GM19351 (cell line): Measurements from ENCODE around the gene GTF2F1.
"Not testable (repeated sequence)": the region's sequence is repeated elsewhere in the genome, so short reads cannot be mapped to it uniquely, and the experiment has no call there.

Experiments
- ATAC-seq: cut with Tn5 transposase; IDR thresholded peaks from one replicate; pipeline ENCODE4 v1.9.1; 2021; ENCODE audit warnings: mild to moderate bottlenecking, moderate library complexity; ENCODE audit not compliant: unreplicated experiment

GTF2F1 gene

DNA sequence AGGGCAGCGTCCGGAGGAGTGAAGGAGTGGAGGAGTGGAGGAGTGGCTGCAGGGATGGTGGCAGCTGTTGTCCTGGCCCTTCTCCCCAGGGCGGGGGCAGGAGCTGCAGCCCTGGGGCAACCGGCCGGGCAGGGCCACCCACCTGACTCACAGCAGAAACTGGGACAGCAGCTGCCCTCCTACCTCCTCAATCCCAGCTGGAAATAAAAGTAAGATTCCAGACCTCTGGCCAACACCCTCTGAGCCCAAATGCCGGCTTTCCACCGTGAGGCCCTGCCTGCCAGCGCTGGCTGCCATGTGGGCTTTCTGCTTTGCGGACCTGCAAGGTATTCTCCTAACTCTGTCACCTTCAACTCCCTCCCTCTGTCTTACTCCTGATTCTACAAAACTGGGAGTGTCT is 35.0 kb downstream of the GTF2F1 start:
- ATAC-seq, result no peak

DNA sequence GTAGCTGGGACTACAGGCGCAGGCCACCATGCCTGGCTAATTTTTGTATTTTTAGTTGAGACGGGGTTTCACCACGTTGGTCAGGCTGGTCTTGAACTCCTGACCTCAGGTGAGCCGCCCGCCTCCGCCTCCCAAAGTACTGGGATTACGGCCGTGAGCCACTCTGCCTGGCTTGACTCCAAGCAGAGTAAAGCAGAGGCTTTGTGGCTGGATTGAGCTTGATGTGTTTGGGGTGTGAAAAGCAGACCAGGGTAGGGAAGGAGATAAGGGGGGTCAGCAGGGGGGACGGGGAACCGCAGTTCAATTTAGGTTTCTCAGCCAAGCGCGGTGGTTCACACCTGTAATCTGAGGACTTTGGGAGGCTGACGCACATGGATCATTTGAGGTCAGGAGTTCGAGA is 35.8 kb downstream of the GTF2F1 start:
- no peak for ATAC-seq

DNA sequence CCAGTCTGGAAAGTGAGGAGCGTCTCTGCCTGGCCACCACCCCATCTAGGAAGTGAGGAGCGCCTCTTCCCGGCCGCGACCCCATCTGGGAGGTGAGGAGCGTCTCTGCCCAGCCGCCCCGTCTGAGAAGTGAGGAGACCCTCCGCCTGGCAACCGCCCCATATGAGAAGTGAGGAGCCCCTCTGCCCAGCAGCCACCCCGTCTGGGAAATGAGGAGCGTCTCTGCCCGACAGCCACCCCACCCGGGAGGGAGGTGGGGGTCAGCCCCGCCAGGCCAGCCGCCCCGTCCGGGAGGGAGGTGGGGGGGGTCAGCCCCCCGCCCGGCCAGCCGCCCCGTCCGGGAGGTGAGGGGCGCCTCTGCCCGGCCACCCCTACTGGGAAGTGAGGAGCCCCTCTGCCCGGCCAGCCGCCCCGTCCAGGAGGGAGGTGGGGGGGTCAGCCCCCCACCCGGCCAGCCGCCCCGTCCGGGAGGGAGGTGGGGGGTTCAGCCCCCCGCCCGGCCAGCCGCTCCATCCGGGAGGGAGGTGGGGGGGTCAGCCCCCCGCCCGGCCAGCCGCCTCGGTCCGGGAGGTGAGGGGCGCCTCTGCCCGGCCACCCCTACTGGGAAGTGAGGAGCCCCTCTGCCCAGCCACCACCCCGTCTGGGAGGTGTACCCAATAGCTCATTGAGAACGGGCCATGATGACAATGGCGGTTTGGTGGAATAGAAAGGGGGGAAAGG is 37.5 kb downstream of the GTF2F1 start:
- ATAC-seq, result not testable (repeated sequence)

DNA sequence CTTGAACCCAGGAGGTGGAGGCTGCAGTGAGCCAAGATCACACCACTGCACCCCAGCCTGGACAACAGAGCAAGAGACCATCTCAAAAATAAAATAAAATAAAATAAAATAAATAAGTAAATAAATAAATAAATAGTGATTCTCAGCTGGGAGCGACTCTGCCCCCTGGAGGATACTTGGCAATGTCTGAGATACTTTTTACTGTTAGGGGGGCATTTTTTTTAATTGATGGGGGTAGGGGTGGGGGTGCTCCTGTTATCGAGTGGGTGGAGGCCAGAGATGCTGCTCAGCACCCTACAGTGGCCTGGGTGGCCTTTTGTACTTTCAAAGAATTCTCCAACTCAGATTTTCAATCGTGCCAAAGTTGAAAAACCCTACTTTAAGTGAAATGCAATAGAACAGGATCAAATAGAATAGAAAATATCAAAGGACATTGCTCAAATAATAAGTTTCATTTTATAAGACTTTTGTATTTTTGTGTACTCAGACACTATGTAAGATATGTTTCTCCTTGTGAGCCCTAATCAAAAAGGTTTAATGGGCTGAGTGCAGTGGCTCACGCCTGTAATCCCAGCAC is 38.8 kb downstream of the GTF2F1 start:
- ATAC-seq, result no peak

DNA sequence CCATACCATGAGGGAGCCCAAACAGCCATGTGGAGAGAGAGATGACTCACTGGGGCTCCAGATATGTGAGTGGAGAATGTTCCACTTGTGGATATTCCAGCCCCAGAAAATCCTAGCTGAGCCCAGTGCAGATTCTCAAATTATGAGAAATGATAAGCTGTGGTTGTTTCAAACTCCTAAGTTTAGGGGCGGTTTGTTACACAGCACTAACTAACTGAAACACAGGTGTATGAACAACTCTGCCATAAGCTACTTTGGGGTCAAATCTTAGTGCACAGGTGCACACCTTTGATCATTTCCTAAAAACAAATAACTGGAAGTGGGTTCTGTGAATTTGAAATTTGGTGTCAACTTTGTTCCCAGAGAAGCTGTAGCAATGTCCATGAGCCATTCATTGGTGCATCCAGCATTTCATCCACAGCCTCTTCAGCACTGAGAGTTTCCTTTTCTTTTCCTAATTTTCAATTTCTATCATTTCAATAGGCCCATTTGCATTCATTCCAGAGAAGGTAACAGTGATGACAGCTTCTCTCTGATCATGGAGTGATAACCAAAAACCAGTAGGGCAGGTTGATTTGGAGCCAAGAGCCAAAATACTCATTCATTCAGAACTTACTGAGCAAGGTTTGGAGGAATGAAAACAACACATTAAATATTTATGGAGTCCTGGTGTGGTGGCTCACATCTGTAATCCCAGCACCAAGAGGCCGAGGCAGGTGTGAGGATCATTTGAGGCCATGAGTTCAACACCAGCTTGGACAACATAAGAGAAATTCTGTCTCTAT is 40.4 kb downstream of the GTF2F1 start:
- ATAC-seq, result no peak

DNA sequence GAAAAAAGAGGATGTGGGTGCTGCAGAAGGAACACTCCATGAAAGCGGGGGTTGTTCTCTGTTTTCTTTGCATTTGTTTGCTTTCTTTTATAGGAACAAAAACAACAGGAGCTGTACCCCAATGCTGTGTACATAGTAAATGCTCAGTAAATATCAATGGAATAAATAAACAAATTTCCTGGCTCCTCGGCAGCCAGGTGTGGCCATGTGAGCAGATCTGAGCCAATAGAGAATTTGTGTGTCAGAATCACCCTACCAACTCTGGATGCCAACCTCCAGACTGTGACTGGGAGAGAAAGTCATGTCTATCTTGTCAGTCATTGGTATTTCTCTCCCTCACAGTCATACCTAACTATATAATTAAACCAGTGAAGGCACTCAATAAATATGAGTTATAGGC is 42.3 kb downstream of the GTF2F1 start:
- ATAC-seq, result no peak

DNA sequence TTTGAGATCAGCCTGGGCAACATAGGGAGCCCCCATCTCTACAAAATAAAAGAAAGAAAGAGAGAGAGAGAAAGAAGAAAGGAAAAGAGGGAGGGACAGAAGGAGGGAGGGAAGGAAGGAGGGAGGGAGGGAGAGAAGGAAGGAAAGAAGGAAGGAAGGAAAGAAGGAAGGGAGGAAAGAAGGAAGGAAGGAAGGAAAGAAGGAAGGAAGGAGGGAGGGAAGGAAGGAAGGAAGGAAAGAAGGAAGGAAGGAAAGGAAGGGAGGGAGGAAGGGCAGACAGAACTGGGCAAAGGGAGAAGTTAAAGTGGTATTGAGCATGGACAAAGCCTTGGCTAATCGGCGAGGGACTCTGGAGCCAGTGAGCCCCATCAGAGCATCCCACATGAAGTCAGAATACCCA is 43.7 kb downstream of the GTF2F1 start:
- not testable (repeated sequence) for ATAC-seq

DNA sequence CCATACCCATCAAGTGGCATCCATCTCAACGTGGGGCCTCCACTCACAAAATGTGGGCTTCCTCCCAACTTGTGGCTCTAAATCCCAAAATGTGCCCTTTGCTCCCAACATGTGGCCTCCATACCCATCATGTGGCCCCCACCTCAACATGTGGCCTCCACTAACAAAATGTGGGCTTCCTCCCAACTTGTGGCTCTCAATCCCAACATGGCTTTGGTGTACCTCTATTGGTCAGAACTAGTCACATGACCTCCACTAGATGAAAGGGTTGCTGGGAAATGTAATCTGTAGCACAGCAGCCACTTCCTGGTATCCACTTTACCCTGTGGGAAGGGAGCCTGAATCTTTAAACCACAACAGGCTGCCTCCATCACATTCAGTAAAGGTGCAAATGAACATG is 49.5 kb downstream of the GTF2F1 start:
- no peak for ATAC-seq

GRCh38 chr19:6340493-6341201 is 52.3 kb downstream of the GTF2F1 start:
- ATAC-seq, result no peak

DNA sequence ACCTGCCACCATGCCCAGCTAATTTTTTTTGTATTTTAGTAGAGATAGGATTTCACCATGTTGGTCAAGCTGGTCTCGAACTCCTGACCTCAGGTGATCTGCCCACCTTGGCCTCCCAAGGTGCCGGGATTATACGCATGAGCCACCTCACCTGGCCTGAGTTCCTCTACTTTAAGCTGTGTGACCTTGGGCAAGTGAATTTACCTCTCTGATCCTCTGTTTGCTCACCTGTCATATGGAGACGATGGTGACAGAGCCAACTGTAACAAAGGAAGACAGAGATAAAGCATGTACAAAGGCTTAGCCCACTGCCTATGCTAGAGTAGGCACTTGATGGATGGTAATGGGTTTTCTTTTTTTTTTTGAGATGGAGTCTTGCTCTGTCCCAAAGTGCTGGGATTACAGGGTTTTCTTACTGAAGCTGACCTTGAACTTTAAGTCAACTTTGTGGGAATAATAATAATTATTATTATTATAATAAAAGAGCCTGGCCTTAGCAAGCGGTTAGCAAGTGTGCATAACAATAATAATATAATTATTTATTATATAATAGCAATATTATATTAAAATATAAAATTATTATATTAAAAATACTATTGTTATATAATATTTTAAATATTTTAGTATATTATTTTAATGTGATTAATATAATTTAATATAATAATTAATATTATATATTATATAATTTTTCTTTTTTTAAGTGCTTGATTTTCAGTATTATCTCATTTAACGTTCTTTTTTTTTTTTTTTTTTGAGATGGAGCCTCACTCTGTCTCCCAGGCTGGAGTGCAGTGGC is 58.3 kb downstream of the GTF2F1 start:
- no peak for ATAC-seq

DNA sequence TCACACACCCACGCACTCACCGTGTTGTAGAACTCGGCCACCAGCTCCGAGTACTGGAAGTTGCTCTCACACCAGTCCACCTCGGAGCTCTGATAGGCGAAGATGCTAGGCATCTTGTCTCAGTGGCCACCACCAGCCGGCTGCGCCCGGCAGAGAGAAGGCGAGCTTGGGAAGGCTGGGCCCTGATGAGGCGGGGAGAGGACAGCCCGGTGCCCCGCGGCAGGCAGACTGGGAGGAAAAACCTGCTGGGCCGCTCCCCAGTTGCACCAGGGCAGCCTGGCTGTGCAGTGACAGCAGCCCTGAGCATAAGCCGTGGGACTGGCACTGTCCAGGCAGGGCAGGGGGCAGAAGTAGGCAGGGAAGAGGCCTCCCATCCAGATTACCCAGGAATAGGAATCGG is 59.5 kb downstream of the GTF2F1 start, which contains the start of gene ACER1:
Gene ACER1 (minus strand): TSS at position 174 of the 400 bp plus-strand sequence. CDS start 61 bp downstream, at position 113.
- no peak for ATAC-seq
